Tibial nerve (tissue), 4 donors: Measurements from ENCODE around the gene MCF2L. TPM values are rescaled to one million over a fixed set of nuclear protein-coding genes. Genes with fewer than 3 reads are reported as not detected.

Experiments used
- DNase-seq, 2 donors: peaks; one replicate each; pipeline ENCODE4 v3.0.0-alpha.2; 2019; ENCODE audit warnings: low spot score in 2 of 2
- H3K27ac ChIP-seq, 4 donors: fragments of 200-600 bp; sonication (generic) in 3 of 4; one replicate each; pipeline ENCODE4 v1.5.1; 2017 to 2019; ENCODE audit warnings: mild to moderate bottlenecking in 1 of 4
- H3K27me3 ChIP-seq, 2 donors: fragments of 200-600 bp; sonication (generic) in 1 of 2; one replicate each; pipeline versions ENCODE4 v1.5.1 to v1.6.0; 2017 to 2019
- H3K36me3 ChIP-seq, 3 donors: fragments of 200-600 bp; sonication (generic); one replicate each; pipeline ENCODE4 v1.5.1; 2018 to 2019
- H3K4me1 ChIP-seq, 4 donors: fragments of 200-600 bp; sonication (generic) in 3 of 4; one replicate each; pipeline ENCODE4 v1.5.1; 2017 to 2019
- H3K4me3 ChIP-seq, 4 donors: fragments of 200-600 bp; sonication (generic) in 3 of 4; one replicate each; pipeline ENCODE4 v1.5.1; 2017 to 2019; ENCODE audit warnings: mild to moderate bottlenecking in 1 of 4, moderate library complexity in 1 of 4
- H3K9me3 ChIP-seq, 4 donors: fragments of 200-600 bp; sonication (generic) in 3 of 4; one replicate each; pipeline ENCODE4 v1.5.1; 2017 to 2019
- CTCF ChIP-seq, 5 experiments: fragments of 200-600 bp in 3 of 5; fragments of 450-650 bp in 2 of 5; sonication (generic) in 3 of 5; IDR thresholded peaks; one replicate each; pipeline ENCODE4 v1.5.1; 2016 to 2019; ENCODE audit warnings: antibody characterized with exemption in 5 of 5, mild to moderate bottlenecking in 3 of 5, moderate library complexity in 2 of 5
- EP300 ChIP-seq, 2 donors: sonication (generic); formaldehyde crosslinking; IDR thresholded peaks; one replicate each; pipeline ENCODE4 v1.6.1; 2017; ENCODE audit warnings: antibody characterized with exemption in 2 of 2, mild to moderate bottlenecking in 1 of 2
- POLR2A ChIP-seq, 2 donors: fragments of 450-650 bp; IDR thresholded peaks; one replicate each; pipeline ENCODE4 v1.6.1; 2017; ENCODE audit warnings: antibody characterized with exemption in 2 of 2, mild to moderate bottlenecking in 2 of 2, moderate library complexity in 2 of 2
- WGBS, 2 donors: methylation state at CpG; one replicate each; pipeline ENCODE4 v1.1.5; 2018; 5-methylcytosine and 5-hydroxymethylcytosine counted together
- total RNA-seq, 4 donors: library from RNA; depleted of rRNA; stranded (reverse); fragments of >200 nt; gene quantifications; one replicate each; pipeline ENCODE4 v1.1.0, GENCODE V29; 2016

Gene MCF2L
- total RNA-seq, 4 donors from 2014 or later: 30.1 to 82.6 (median 45.3) TPM

GRCh38 chr13:112982281-112983041 is 13.4 kb downstream of the MCF2L start:
- DNase-seq: no peak
- H3K4me3 ChIP-seq: peak overlapping the region in 1 of 4 donors; percentile 45
- 75 to 79% methylated on average over 29 to 32 of the region's 33 CpGs for WGBS, 2 donors
- H3K27ac ChIP-seq: peak overlapping the region in 1 of 4 donors; percentile 22
- peaks cover 0 to 18% of the 10 kb centered on the region in 2 donors for H3K27me3 ChIP-seq
- no peaks in the 10 kb centered on the region for H3K36me3 ChIP-seq
- no peaks in the 10 kb centered on the region for H3K4me1 ChIP-seq
- TF ChIP-seq EP300 (IDR thresholded peaks at IDR 0.05) (no peak), POLR2A (IDR thresholded peaks at IDR 0.05) (no peak), CTCF (IDR thresholded peaks at IDR 0.05) (no peak)
- no peaks in the 10 kb centered on the region for H3K9me3 ChIP-seq

GRCh38 chr13:112983042-112983305 is 14.0 kb downstream of the MCF2L start:
- DNase-seq: no peak
- H3K27ac ChIP-seq: peak overlapping the region in 1 of 4 donors; percentile 22
- no peaks in the 10 kb centered on the region for H3K4me1 ChIP-seq
- WGBS, 2 donors: 67 to 80% methylated on average over 5 of the region's 5 CpGs
- TF ChIP-seq POLR2A (IDR thresholded peaks at IDR 0.05) (no peak), CTCF (IDR thresholded peaks at IDR 0.05) (no peak), EP300 (IDR thresholded peaks at IDR 0.05) (no peak)
- H3K36me3 ChIP-seq: no peaks in the 10 kb centered on the region
- peak overlapping the region in 1 of 4 donors; percentile 45 for H3K4me3 ChIP-seq
- no peaks in the 10 kb centered on the region for H3K9me3 ChIP-seq
- peaks cover 0 to 18% of the 10 kb centered on the region in 2 donors for H3K27me3 ChIP-seq

GRCh38 chr13:112983428-112984196 is 14.6 kb downstream of the MCF2L start:
- TF ChIP-seq POLR2A (IDR thresholded peaks at IDR 0.05) (no peak), CTCF (IDR thresholded peaks at IDR 0.05) (no peak), EP300 (IDR thresholded peaks at IDR 0.05) (no peak)
- DNase-seq: no peak
- no peaks in the 10 kb centered on the region for H3K36me3 ChIP-seq
- H3K27me3 ChIP-seq: peaks cover 0 to 18% of the 10 kb centered on the region in 2 donors
- WGBS, 2 donors: 55 to 57% methylated on average over 27 of the region's 27 CpGs
- no peak overlapping the region for H3K27ac ChIP-seq
- H3K9me3 ChIP-seq: no peaks in the 10 kb centered on the region
- H3K4me3 ChIP-seq: no peak overlapping the region
- H3K4me1 ChIP-seq: no peaks in the 10 kb centered on the region

- peaks cover 0 to 18% of the 10 kb centered on the region in 2 donors for H3K27me3 ChIP-seq
- no peaks in the 10 kb centered on the region for H3K4me1 ChIP-seq
- TF ChIP-seq EP300 (IDR thresholded peaks at IDR 0.05) (no peak), POLR2A (IDR thresholded peaks at IDR 0.05) (no peak), CTCF (IDR thresholded peaks at IDR 0.05) (no peak)
- WGBS, 2 donors: 68 to 76% methylated on average over 10 to 11 of the region's 11 CpGs
- H3K4me3 ChIP-seq: no peak overlapping the region
- H3K36me3 ChIP-seq: no peaks in the 10 kb centered on the region
- no peak for DNase-seq
- H3K9me3 ChIP-seq: no peaks in the 10 kb centered on the region
- H3K27ac ChIP-seq: no peak overlapping the region
Observed at GRCh38 chr13:112984501-112984900, 15.5 kb downstream of the MCF2L start.
